LNCAP (cell line): ENCODE results near the gene SLC30A2.

Experiments used
- TF ChIP-seq, protein P1 (sequence below): fragments of 450-650 bp; IDR thresholded peaks from 2 replicates; pipeline ENCODE4 v1.5.1; 2017; ENCODE audit warnings: mild to moderate bottlenecking

SLC30A2 gene

DNA sequence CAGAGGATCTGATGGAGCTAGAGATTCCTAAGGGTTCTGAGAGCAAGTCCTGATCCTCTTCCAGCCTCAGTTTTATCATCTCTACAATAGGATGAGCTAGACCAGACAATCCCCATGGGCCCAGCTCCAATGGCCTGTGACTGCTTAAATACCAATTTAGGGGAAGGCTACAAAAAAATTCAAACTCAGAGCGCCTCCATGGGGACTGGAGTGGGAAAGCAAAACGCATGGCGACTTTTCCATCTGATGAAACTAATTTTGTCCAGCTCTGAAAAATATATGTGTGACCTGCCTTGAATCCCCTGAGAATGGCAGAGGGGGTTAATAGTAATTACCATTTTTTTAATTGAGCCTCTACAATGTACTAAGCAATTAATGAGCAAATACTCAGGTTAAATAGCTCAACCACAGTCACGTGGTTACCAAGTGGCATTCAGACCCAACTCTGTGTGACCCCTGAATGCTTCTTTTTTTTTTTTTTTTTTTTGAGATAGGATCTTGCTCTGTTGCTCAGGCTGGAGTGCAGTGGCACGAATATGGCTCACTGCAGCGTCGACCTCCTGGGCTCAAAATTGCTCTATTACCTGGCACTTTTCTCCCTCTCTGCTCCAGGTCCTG is 15.9 kb downstream of the SLC30A2 start:
- TF ChIP-seq, protein P1, sequence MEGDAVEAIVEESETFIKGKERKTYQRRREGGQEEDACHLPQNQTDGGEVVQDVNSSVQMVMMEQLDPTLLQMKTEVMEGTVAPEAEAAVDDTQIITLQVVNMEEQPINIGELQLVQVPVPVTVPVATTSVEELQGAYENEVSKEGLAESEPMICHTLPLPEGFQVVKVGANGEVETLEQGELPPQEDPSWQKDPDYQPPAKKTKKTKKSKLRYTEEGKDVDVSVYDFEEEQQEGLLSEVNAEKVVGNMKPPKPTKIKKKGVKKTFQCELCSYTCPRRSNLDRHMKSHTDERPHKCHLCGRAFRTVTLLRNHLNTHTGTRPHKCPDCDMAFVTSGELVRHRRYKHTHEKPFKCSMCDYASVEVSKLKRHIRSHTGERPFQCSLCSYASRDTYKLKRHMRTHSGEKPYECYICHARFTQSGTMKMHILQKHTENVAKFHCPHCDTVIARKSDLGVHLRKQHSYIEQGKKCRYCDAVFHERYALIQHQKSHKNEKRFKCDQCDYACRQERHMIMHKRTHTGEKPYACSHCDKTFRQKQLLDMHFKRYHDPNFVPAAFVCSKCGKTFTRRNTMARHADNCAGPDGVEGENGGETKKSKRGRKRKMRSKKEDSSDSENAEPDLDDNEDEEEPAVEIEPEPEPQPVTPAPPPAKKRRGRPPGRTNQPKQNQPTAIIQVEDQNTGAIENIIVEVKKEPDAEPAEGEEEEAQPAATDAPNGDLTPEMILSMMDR: no peak

DNA sequence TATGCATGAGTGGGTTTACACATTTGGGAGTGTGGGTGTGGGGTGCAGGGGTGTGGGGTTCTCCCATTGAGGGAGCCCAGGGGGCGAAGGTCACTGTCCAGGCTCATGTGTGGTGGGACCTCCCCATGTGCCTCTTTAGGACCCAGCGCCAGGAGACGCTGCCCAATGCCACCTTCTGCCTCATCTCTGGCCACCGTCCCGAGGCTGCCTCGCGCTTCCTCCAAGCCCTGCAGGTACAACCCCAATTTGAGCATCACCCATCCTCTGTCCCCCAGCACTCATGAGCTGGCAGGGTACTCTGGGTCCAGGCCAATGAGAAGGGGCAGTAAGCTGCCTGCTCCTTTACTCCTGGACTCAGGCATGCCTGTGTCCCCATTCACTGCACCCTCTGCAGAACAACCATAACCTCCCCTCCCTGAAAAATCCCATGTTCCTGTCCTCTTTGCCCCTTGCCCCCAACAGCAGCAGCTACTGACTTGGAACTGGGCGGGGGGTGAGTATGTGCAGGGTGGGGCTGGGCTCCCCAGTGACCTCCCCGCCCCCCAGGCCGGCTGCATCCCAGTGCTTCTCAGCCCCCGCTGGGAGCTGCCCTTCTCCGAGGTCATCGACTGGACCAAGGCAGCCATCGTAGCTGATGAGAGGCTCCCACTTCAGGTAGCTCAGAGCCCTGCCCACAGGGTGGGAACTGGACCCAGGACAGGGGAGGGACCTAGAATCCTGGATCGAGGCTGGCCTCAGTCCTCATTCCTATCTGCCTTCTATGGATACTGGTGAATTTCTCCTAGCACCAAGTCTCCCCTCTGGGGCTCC is 16.7 kb downstream of the SLC30A2 start:
- TF ChIP-seq, protein P1: no peak

DNA sequence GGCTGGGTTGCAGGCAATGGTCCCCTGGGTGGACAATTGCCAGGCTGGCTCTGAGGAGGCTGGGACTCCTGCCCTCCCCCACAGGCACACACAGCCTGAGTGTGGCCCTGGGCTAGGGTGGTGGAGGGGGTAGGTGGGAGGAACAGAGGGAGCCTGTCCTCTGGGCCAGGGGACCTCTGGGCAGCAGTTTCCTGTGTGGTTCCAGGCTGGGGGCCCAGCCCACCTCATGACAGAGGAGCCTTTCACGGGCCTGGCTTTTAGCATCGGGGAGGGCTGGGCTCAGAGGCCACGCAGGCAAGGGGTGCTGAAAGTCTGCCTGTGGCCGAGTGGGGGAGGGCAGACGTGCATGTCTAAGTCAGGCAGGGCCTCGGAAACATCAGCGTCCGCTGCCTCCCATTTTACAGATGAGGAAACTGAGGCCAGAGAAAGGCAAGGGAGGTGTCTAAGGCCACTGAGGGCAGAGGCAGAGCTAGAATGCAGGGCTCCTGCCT is 17.4 kb downstream of the SLC30A2 start:
- TF ChIP-seq, protein P1: no peak

DNA sequence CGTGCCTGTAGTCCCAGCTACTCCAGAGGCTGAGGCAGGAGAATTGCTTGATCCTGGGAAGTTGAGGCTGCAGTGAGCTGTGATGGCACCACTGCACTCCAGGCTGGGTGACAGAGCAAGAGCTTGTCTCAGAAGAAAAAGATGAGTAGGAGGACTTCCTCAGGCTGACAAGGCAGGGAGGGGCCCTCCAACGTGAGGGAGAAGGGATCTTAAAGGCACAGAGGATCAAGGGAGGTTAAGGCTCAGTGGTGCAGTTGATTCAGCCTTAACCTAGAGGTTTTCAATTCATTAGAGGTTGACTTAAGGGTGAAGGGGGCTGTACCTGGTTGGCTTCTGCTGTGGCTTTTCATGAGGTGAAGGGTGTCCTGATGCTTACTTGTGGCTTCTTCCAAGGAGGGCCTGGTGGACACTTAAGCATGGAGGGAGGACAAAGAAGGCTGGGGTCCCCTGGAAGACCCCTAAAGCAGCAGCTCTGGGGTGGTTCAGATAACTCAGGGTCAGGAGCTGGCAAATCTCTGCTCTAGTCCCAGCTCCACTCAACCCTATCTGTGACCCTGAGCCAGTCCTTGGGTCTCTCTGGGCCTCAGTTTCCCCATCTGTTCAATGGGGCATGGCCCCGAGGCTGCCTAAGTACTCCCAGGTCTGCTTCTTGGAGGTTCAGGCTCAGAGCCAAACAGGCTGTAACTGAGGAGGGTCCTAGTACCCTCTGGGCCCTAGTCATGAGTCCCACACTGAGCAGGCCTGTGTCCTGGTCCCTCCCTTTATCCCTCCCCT is 18.0 kb downstream of the SLC30A2 start:
- TF ChIP-seq, protein P1: no peak

DNA sequence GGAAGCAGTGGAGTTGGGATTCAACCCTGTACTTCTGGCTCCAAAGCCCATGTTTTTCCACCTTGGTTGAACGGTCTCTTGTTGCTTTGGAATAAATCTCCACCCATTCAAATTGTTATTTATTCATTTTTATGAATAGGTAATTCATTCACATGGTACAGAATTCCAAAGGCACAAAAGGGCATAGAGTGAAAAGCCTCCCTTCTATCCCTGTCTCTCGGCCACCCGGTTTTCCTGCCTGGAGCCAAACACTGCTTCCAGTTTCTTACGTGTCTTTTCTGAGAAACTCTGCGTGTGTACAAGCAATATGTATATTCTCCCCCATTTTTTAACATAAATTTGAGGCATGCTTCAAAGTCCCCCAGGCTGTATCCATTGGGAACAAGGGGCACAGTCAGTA is 20.4 kb downstream of the SLC30A2 start:
- TF ChIP-seq, protein P1: no peak

DNA sequence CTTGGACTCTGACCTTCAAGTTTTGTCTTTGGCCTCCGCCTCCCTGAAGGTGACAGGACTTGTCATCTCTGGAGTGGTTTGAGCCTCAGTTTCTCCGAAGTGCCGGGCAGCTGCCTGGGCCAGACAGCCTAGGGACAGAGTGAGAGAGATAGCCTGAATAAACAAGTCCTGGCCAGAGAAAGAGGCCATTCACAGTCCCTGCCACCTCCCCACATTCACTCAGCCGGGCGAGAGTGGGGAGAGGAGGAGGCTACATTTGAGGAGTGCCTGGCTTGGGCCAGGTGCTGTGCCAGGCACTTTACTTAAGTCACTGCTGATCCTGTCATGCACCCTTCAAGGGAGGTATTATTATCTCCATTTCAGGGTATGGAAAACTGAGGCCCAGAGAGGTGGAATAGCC is 20.9 kb downstream of the SLC30A2 start:
- TF ChIP-seq, protein P1: no peak

DNA sequence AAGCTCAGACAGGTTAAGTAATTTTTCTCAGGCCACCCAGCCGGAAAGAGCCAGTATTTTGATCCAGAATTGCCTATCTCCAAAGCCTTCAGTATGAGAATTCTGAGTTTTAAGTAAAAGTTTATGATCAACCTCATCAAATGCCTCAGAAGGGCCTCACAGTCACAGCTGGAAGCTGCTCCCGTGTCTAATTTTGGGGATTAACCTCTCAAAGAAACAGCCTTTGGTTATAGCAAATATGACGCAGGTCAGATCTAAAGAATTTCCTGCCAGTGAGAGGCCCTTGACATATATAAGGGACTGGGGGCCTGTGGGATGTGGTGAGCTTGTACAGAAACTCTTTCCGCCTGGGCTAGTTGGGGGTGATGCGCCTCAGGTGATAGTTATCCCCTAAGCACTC is 22.1 kb downstream of the SLC30A2 start:
- TF ChIP-seq, protein P1: no peak
